Kidney epithelial cell (primary cell): ENCODE data around the gene ARHGAP4. TPM values are rescaled to one million over a fixed set of nuclear protein-coding genes. Genes with fewer than 3 reads are reported as not detected.
A peak's percentile ranks its signal among the peaks of the same experiment; 100 is the strongest.

Experiments
- DNase-seq: peaks from one replicate; pipeline ENCODE4 v3.0.0-alpha.2; 2010; ENCODE audit warnings: low read depth
- H3K27me3 ChIP-seq: 2 replicates; pipeline ENCODE4 v1.6.0; 2011; ENCODE audit warnings: low read length; ENCODE audit not compliant: control insufficient read depth, insufficient read depth
- H3K36me3 ChIP-seq: 2 replicates; pipeline ENCODE4 v1.5.1; 2011; ENCODE audit warnings: low read length; ENCODE audit not compliant: control insufficient read depth, insufficient read depth
- H3K4me3 ChIP-seq: 2 replicates; pipeline ENCODE4 v1.5.1; 2011; ENCODE audit warnings: low read depth, mild to moderate bottlenecking, control low read depth, low read length
- CTCF ChIP-seq: IDR thresholded peaks from 2 replicates; pipeline ENCODE4 v1.5.1; 2011; ENCODE audit warnings: mild to moderate bottlenecking, moderate library complexity, low read length, control low read depth, inconsistent platforms; ENCODE audit not compliant: insufficient read depth, poor library complexity, severe bottlenecking
- total RNA-seq: library from RNA; depleted of rRNA; stranded (reverse); fragments of >200 nt; gene quantifications from 2 replicates; pipeline ENCODE4 v1.2.3, GENCODE V29; 2015

Gene ARHGAP4
- total RNA-seq, 1 donor from 2014 or later = 12.7 TPM

DNA sequence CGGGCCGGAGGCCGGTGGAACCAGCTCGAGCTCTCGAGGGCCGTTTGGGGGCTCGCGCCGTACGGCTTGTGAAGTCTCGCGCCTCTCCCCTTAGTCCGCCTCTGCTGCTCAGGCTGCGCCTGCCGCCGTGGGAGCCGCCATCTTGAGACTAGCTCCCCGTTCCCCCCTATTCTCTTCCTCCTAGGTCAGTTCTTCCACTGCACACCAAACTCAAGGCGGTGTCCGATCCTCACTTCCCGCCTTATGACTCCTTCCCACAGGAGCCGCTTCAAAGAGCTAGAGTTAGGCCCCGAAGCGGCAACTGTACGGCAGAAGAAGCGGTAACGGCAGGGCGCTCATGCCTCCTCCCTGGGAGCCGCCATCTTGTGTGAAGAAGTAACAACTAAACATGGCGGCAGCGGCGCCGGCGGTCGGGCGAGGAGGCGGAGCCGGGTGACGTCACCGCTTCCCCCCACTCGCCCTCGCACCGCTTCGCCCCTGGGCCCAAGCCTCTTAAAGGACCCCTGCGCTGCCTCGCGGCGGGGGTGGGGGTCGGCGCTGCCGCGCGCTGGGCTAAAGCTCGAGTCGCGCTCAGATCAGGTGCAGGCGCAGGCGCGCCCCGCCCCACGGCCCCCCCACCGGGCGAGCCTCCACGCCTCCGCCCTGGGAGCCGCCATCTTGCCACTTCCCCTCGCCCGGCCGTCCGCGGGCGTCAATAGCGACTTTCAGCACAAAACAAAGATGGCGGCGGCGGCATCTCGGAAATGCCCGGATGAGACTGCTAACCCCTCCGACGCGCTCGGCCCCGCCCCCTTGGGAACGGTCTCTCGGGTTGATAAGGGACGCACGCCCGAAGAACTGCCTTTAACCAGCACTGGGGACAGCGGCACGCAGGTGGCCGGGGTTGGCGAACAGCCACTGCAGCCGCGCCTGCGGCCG, 45.6 kb upstream of the ARHGAP4 start, which contains the start of gene HCFC1:
Gene HCFC1, minus strand, starts transcription at position 369 of the 918 bp plus-strand sequence. CDS start 978 bp downstream, outside the sequence.
- H3K27me3 ChIP-seq = no peaks in the 10 kb centered on the region
- no peaks in the 10 kb centered on the region for H3K36me3 ChIP-seq
- no peak for TF ChIP-seq CTCF
- H3K4me3 ChIP-seq = peak within 1 kb of the TSS; percentile 81
- DNase-seq = no peak

- DNase-seq = peak; percentile 51
- H3K27me3 ChIP-seq = no peaks in the 10 kb centered on the region
- H3K4me3 ChIP-seq = peak overlapping the region; percentile 81
- no peaks in the 10 kb centered on the region for H3K36me3 ChIP-seq
- TF ChIP-seq CTCF = no peak
These were observed 45.0 kb upstream of the ARHGAP4 start for GRCh38 chrX:153971124-153971449.

- H3K4me3 ChIP-seq = peak overlapping the region; percentile 81
- no peak for DNase-seq
- no peaks in the 10 kb centered on the region for H3K36me3 ChIP-seq
- no peak for TF ChIP-seq CTCF
- no peaks in the 10 kb centered on the region for H3K27me3 ChIP-seq
These were observed 44.5 kb upstream of the ARHGAP4 start for GRCh38 chrX:153970357-153971123.

DNA sequence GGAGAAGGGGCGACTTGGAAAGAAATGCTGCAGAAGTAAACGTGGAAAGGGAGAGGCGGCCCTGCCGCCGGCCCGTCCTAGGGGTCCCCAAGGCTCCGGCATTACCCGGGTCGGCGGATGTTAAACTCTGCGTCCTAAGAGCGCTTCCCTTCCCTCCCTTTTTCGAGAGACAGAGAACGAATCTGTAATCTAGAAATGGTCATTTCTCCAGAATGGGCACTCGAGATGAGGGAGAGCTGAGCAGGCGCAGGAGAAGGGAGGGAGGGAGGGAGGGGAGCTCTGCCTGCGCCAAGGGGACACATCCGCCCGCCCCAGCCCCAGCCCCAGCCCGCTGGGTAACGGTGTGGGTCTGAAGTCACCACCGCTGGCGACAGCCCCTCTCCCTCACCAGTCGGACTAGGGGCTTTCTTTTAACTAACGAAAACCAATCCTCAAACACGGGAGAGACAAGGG, 43.9 kb upstream of the ARHGAP4 start:
- Histone ChIP-seq H3K36me3 (no peaks in the 10 kb centered on the region), H3K4me3 (peak overlapping the region; percentile 81), H3K27me3 (no peaks in the 10 kb centered on the region)
- DNase-seq = no peak
- no peak for TF ChIP-seq CTCF

DNA sequence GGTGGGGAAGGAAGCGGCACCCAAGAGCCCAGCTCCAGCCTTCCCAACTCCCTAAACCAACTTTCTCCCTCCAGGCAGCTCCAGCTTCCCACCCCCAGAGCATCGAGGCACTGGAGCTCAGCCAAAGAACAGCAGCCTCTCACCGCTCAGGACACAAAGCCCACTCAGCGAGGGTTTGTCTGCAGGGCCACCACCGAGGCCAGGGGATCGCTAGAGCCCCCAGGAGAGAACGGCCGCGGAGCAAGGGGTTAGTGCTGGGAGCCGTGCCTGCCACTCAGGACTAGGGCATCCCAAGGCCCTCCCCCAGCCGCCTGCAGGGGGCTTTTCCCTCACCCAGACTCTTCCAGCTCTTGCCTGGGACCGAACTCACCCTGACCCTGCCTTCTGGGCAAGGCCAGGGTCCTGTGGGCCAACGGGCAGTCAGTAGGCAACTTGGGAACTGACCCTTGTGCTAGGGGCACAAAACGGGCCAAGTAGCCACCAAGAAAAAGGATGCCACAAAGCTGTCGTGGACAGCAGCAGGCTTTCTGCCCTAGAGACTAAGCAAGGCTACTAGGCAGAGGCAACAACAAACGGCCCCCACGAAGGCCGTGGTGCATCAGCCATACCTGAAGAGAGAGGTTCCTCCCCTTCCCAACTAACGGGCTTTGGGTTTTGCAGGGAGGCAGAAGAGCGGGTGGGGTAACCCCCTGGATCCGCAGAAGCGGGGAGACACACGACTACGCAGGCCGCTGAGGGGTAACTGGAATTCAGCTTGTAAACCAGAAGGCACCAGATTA, 43.2 kb upstream of the ARHGAP4 start:
- DNase-seq = no peak
- peak; percentile 2 for TF ChIP-seq CTCF
- no peaks in the 10 kb centered on the region for H3K27me3 ChIP-seq
- H3K36me3 ChIP-seq = no peaks in the 10 kb centered on the region
- H3K4me3 ChIP-seq = peak overlapping the region; percentile 81
